RWPE1 (cell line): Measurements from ENCODE around the gene RABEP1.

ENCODE experiments used
- CTCF ChIA-PET: fragments of 350-600 bp; sonication (Branson Sonifier 250); formaldehyde crosslinking; extraction: SDS; loops from one replicate; lab custom pipeline; 2021; lab: Yijun Ruan, JAX
- POLR2A ChIA-PET: fragments of 400-600 bp; formaldehyde crosslinking; extraction: SDS; loops from one replicate; lab custom pipeline; 2020; ENCODE audit warnings: antibody characterized with exemption; ENCODE audit not compliant: low non-redundant PET; lab: Yijun Ruan, JAX
- DNase-seq: peaks from one replicate; pipeline ENCODE4 v3.0.0; 2012; ENCODE audit warnings: low spot score
- H3K27ac ChIP-seq: fragments of 450-650 bp; 2 replicates; pipeline ENCODE4 v1.5.1; 2017
- TF ChIP-seq, protein P1 (sequence below): fragments of 450-650 bp; conservative IDR thresholded peaks from 2 replicates; pipeline ENCODE4 v1.5.1; 2017; ENCODE audit warnings: low read depth, mild to moderate bottlenecking

RABEP1 gene

DNA sequence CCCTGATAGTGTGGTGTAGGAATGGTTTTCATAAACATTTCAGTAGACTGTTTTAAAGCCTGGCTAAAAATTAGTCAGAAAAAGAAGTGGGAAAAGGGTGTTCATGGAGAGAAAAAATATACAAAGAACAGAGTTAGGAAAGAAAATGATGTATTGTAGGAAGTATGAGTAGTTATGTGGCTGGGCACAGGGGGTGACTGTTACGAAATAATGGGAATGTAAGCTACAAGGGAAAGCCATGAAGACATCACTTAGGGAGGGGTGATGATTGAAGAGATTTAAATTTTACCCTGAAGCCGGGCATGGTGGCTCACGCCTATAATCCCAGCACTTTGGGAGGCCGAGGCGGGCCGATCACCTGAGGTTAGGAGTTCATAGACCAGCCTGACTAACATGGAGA lies 82.1 kb downstream of the RABEP1 start:
- TF ChIP-seq, protein P1, sequence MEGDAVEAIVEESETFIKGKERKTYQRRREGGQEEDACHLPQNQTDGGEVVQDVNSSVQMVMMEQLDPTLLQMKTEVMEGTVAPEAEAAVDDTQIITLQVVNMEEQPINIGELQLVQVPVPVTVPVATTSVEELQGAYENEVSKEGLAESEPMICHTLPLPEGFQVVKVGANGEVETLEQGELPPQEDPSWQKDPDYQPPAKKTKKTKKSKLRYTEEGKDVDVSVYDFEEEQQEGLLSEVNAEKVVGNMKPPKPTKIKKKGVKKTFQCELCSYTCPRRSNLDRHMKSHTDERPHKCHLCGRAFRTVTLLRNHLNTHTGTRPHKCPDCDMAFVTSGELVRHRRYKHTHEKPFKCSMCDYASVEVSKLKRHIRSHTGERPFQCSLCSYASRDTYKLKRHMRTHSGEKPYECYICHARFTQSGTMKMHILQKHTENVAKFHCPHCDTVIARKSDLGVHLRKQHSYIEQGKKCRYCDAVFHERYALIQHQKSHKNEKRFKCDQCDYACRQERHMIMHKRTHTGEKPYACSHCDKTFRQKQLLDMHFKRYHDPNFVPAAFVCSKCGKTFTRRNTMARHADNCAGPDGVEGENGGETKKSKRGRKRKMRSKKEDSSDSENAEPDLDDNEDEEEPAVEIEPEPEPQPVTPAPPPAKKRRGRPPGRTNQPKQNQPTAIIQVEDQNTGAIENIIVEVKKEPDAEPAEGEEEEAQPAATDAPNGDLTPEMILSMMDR: no peak
- peak; percentile 43 for DNase-seq
- ChIA-PET CTCF (interaction anchor here (0.8 kb wide), 1 partner anchor 1457 kb away, joined by 3 read pairs; no protein-coding TSS in a partner anchor), POLR2A (interaction anchor here (0.5 kb wide), 1 partner anchor 82 kb away, joined by 4 read pairs; no protein-coding TSS in a partner anchor)
- peak overlapping the region; percentile 44 for H3K27ac ChIP-seq

DNA sequence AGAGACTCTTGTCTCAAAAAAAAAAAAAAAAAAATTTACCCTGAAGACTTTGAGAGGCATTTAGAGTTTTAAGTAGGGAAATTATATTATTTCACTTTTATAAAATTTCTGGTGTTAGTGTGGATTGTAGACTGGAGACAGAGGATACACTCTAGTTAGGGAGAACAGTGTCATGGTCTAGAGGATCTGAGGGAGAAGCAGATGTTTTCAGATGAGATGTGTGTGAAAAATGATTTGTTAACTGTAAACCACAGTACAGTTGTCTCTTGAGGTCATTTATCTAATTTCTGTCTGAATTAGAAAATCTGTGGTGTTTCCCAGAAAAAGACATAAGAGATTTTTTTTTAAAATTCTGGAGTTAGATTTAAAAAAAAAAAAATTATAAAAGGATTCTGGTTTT lies 82.6 kb downstream of the RABEP1 start:
- ChIA-PET POLR2A (no interaction called here), CTCF (no interaction called here)
- DNase-seq: no peak
- peak overlapping the region; percentile 44 for H3K27ac ChIP-seq
- TF ChIP-seq, protein P1: no peak

DNA sequence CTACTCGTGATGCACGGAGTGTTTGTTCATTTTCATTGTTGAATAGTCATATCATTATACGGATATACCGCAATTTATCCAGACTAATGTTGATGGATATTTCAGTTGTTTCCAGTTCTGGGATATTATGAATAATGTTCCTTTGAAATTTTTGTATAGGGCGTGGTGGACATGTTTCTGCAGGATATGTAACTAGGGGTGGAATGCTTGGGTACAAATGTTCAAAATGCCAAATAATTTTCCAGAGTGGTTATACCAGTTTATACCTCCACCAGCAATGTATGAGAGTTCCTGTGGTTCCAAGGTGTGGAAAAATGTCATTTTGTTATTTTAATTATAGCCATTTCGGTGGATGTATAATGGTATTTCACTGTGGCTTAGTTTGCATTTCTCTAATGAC lies 83.7 kb downstream of the RABEP1 start:
- ChIA-PET CTCF (interaction anchor here (1.0 kb wide), 1 partner anchor 73 kb away, joined by 3 read pairs; the partner anchor contains the start of gene C1QBP), POLR2A (no interaction called here)
- DNase-seq: peak; percentile 42

GRCh38 chr17:5370411-5370810 lies 88.3 kb downstream of the RABEP1 start:
- TF ChIP-seq, protein P1: no peak
- ChIA-PET POLR2A (no interaction called here), CTCF (no interaction called here)
- DNase-seq: no peak
- H3K27ac ChIP-seq: no peak overlapping the region

More for the DNA sequence above, 83.7 kb downstream of the RABEP1 start:
- TF ChIP-seq, protein P1: no peak
- no peak overlapping the region for H3K27ac ChIP-seq

DNA sequence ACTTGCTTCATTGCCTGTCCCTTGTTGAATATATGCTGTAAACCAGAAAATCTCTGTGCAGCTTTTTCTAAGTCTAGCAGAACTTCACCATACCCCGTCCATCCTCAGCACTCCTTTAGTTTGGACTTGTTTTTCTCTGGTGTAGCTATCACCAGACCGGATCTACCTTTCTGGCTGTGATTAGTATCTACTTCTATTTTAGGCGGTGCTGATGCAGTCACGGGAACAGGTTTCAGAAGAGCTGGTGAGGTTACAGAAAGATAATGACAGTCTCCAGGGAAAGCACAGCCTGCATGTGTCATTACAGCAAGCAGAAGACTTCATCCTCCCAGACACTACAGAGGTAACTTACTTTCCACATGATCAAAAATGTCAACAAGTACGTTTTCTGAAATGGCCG lies 91.0 kb downstream of the RABEP1 start:
- ChIA-PET POLR2A (no interaction called here), CTCF (no interaction called here)
- no peak for DNase-seq
- TF ChIP-seq, protein P1: no peak
- no peak overlapping the region for H3K27ac ChIP-seq

- H3K27ac ChIP-seq: 0 out of 2 replicates have a peak overlapping the region, but pooled peaks have one; percentile 26
- no peak for DNase-seq
- ChIA-PET POLR2A (no interaction called here), CTCF (interaction anchor here (0.6 to 1.3 kb wide), 2 partner anchors 9 to 24 kb away, joined by 3 to 4 read pairs; no protein-coding TSS in a partner anchor)
- TF ChIP-seq, protein P1: no peak
Observed at GRCh38 chr17:5378566-5379207, 96.6 kb downstream of the RABEP1 start.
